ENCODE measurements around the gene ADGB.

DNA sequence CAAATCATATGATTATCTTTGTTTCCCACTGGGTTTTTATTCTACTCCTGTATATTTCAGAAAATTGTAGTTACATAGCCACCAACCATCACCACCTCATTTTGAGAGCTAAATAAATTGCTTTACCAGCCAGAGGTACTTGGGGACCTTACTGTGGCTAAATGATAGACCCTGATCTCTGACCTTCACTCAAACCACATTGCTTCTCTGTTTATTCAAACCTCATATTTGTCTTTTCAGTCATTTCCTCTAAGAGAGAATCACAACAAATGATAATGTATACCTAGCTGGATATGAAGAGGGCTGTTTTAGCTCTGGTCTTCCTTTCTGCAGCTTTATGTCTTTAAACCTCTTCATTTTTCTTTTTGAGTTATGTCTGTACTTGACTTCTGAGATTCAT, 142.8 kb downstream of the ADGB start:
- TF ChIP-seq, protein P1, sequence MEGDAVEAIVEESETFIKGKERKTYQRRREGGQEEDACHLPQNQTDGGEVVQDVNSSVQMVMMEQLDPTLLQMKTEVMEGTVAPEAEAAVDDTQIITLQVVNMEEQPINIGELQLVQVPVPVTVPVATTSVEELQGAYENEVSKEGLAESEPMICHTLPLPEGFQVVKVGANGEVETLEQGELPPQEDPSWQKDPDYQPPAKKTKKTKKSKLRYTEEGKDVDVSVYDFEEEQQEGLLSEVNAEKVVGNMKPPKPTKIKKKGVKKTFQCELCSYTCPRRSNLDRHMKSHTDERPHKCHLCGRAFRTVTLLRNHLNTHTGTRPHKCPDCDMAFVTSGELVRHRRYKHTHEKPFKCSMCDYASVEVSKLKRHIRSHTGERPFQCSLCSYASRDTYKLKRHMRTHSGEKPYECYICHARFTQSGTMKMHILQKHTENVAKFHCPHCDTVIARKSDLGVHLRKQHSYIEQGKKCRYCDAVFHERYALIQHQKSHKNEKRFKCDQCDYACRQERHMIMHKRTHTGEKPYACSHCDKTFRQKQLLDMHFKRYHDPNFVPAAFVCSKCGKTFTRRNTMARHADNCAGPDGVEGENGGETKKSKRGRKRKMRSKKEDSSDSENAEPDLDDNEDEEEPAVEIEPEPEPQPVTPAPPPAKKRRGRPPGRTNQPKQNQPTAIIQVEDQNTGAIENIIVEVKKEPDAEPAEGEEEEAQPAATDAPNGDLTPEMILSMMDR (IDR thresholded peaks at IDR 0.05) = no peak
- TF ChIP-seq USF2 (IDR thresholded peaks at IDR 0.05) (no peak), ESRRA (IDR thresholded peaks at IDR 0.05; ENCODE audit: borderline replicate concordance, low read length) (no peak), EHF (CRISPR knock-in tag; IDR thresholded peaks at IDR 0.05) (no peak), CEBPB (IDR thresholded peaks at IDR 0.05) (no peak)

Measured in A549 (cell line).